K562 (cell line): ENCODE measurements around the gene ITGB2. TPM values are rescaled to one million over a fixed set of nuclear protein-coding genes. Genes with fewer than 3 reads are reported as not detected.

Experiments
- ATF7 ChIP-seq: fragments of 450-650 bp; IDR thresholded peaks from 2 replicates; pipeline ENCODE4 v1.7.1; 2014; ENCODE audit warnings: mild to moderate bottlenecking, moderate library complexity
- CC2D1A ChIP-seq: fragments of 450-650 bp; IDR thresholded peaks from 2 replicates; pipeline ENCODE4 v1.6.1; 2017; ENCODE audit warnings: mild to moderate bottlenecking
- HNRNPH1 ChIP-seq: fragments of 200-400 bp; formaldehyde crosslinking; optimal IDR thresholded peaks from 2 replicates; pipeline ENCODE3; 2017; ENCODE audit warnings: low read depth, mild to moderate bottlenecking, low read length, moderate library complexity
- JUND ChIP-seq, 2 experiments: IDR thresholded peaks; 2 replicates in 1 of 2; 3 replicates in 1 of 2; pipeline ENCODE4 v1.6.1; 2011; ENCODE audit warnings: borderline replicate concordance in 2 of 2, low read depth in 2 of 2, low read length in 2 of 2, improper control_type of control experiment in 1 of 2, missing biosample characterization in 1 of 2, missing genetic modification characterization in 1 of 2, missing genetic modification reagents in 1 of 2
- MTA1 ChIP-seq: fragments of 450-650 bp; IDR thresholded peaks from 2 replicates; pipeline ENCODE4 v1.6.1; 2017; ENCODE audit warnings: borderline replicate concordance
- MXI1 ChIP-seq: IDR thresholded peaks from 2 replicates; pipeline ENCODE4 v1.6.1; 2011; ENCODE audit warnings: low read depth, mild to moderate bottlenecking, improper control_type of control experiment, low read length
- TOE1 ChIP-seq, 2 experiments: fragments of 450-650 bp in 1 of 2; sonication (generic) in 1 of 2; formaldehyde crosslinking in 1 of 2; IDR thresholded peaks; 2 replicates each; pipeline versions ENCODE4 v1.7.1 to v1.8.0; 2016 to 2022; ENCODE audit warnings: borderline replicate concordance in 2 of 2, mild to moderate bottlenecking in 2 of 2, antibody characterized with exemption in 1 of 2, inconsistent platforms in 1 of 2, low read depth in 1 of 2, missing genetic modification reagents in 1 of 2, moderate library complexity in 1 of 2
- polyA plus RNA-seq, 8 experiments: library from polyadenylated mRNA; depleted of rRNA in 4 of 8; stranded (reverse) in 5 of 8; unstranded in 3 of 8; fragments of >200 nt; fragmentation: Nextera tagmentation in 2 of 8; fragmentation: Illumina TruSeq in 1 of 8; extraction: Ambion mirVana in 2 of 8; extraction: Trizol in 1 of 8; gene quantifications; 2 replicates each; pipeline versions ENCODE4 v1.2.1 to v1.2.3, GENCODE V29; 2011 to 2014; ENCODE audit warnings: inconsistent platforms in 1 of 8, missing spikeins in 1 of 8
- total RNA-seq, 7 experiments: library from RNA; depleted of rRNA in 6 of 7; stranded (reverse); fragments of >200 nt in 6 of 7; fragmentation: Illumina TruSeq in 2 of 7; extraction: Trizol in 2 of 7; gene quantifications; 2 replicates each; pipeline versions ENCODE4 v1.2.1 to v1.2.3, GENCODE V29; 2011 to 2021; ENCODE audit warnings: low replicate concordance in 1 of 7
- TF ChIP-seq, protein P1 (sequence below): sonication (generic); formaldehyde crosslinking; IDR thresholded peaks from 2 replicates; pipeline ENCODE4 v1.9.0; 2022; ENCODE audit warnings: mild to moderate bottlenecking, missing genetic modification reagents
- TF ChIP-seq, protein P2 (sequence below): sonication (generic); formaldehyde crosslinking; IDR thresholded peaks from 2 replicates; pipeline ENCODE4 v1.8.1; 2023; ENCODE audit warnings: missing genetic modification reagents, mild to moderate bottlenecking, borderline replicate concordance
- TF ChIP-seq, protein P3 (sequence below): sonication (generic); IDR thresholded peaks from 2 replicates; pipeline ENCODE4 v1.6.1; 2016

ITGB2 gene
- total and polyA plus RNA-seq, 9 of the 15 experiments (the other 6 are each of a cell fraction or from before 2014, with no cell fraction given) = 0.07 to 1.3 (median 0.51) TPM; not detected in 2

DNA sequence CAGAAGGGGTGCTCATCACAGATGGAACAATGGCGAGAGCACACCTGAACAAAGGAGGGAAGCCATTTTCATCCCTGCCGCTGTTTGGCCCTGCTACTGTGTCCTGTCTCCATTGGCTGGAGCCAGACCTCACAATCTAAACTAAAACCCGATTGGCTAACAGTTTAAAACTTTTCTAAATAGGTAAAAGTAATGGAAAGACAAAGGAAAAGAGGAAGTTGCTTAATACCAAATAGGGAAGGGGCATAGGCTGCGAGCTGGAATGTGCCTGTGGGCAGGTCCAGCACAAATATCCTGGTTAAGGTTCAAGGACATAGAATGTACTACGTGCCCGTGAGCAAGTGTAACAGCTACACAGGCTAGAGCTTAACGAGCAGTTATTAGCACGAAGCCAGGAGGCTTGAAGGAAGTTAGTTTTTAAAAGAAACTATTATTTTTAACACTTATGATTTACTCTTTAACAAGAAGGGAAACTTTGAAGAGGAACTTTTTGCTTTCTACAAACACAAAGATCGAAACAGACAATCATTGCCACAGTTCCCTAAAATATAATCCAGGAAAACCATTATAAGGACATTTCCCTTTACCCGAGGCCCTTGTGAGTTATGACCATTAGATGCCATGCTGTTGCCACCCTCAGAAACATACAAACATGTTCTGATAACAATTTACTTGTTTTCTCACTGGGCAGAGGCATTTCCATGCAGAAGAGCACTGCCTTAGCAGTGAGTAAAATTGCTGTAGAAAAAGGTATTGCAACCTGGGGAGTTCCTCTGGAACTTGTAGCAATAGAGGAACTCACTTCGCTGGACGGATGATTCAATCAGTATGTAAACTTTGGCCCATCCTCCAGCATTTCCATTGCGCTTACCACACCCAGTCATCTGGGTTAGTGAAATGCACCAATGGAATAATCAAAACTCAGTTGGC is 42.4 kb downstream of the ITGB2 start (continued):
- TF ChIP-seq TOE1 (IDR thresholded peaks at IDR 0.05; ENCODE audit: borderline replicate concordance) = peak; percentile 16; the same call in 1 of the 2 replicates
- TF ChIP-seq TOE1 (CRISPR knock-in tag; IDR thresholded peaks at IDR 0.05; ENCODE audit: borderline replicate concordance, low read depth) = no peak
- TF ChIP-seq CC2D1A = peak; percentile 12; the same call in 1 of the 2 replicates
- TF ChIP-seq, protein P1, sequence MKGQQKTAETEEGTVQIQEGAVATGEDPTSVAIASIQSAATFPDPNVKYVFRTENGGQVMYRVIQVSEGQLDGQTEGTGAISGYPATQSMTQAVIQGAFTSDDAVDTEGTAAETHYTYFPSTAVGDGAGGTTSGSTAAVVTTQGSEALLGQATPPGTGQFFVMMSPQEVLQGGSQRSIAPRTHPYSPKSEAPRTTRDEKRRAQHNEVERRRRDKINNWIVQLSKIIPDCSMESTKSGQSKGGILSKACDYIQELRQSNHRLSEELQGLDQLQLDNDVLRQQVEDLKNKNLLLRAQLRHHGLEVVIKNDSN (CRISPR knock-in tag) = no peak
- TF ChIP-seq, protein P2, sequence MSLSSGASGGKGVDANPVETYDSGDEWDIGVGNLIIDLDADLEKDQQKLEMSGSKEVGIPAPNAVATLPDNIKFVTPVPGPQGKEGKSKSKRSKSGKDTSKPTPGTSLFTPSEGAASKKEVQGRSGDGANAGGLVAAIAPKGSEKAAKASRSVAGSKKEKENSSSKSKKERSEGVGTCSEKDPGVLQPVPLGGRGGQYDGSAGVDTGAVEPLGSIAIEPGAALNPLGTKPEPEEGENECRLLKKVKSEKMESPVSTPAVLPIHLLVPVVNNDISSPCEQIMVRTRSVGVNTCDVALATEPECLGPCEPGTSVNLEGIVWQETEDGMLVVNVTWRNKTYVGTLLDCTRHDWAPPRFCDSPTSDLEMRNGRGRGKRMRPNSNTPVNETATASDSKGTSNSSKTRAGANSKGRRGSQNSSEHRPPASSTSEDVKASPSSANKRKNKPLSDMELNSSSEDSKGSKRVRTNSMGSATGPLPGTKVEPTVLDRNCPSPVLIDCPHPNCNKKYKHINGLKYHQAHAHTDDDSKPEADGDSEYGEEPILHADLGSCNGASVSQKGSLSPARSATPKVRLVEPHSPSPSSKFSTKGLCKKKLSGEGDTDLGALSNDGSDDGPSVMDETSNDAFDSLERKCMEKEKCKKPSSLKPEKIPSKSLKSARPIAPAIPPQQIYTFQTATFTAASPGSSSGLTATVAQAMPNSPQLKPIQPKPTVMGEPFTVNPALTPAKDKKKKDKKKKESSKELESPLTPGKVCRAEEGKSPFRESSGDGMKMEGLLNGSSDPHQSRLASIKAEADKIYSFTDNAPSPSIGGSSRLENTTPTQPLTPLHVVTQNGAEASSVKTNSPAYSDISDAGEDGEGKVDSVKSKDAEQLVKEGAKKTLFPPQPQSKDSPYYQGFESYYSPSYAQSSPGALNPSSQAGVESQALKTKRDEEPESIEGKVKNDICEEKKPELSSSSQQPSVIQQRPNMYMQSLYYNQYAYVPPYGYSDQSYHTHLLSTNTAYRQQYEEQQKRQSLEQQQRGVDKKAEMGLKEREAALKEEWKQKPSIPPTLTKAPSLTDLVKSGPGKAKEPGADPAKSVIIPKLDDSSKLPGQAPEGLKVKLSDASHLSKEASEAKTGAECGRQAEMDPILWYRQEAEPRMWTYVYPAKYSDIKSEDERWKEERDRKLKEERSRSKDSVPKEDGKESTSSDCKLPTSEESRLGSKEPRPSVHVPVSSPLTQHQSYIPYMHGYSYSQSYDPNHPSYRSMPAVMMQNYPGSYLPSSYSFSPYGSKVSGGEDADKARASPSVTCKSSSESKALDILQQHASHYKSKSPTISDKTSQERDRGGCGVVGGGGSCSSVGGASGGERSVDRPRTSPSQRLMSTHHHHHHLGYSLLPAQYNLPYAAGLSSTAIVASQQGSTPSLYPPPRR (CRISPR knock-in tag) = no peak
- peak; percentile 12; the same call in 1 of the 2 replicates for TF ChIP-seq MTA1
- no peak for TF ChIP-seq HNRNPH1
- no peak for TF ChIP-seq MXI1
- TF ChIP-seq JUND (IDR thresholded peaks at IDR 0.05; ENCODE audit: borderline replicate concordance, low read depth, low read length) = peak; percentile 83
- TF ChIP-seq JUND (tag; IDR thresholded peaks at IDR 0.05; ENCODE audit: borderline replicate concordance, low read depth, low read length) = peak; percentile 51; the same call in 1 of the 3 replicates
- peak; percentile 76 for TF ChIP-seq ATF7
- TF ChIP-seq, protein P3, sequence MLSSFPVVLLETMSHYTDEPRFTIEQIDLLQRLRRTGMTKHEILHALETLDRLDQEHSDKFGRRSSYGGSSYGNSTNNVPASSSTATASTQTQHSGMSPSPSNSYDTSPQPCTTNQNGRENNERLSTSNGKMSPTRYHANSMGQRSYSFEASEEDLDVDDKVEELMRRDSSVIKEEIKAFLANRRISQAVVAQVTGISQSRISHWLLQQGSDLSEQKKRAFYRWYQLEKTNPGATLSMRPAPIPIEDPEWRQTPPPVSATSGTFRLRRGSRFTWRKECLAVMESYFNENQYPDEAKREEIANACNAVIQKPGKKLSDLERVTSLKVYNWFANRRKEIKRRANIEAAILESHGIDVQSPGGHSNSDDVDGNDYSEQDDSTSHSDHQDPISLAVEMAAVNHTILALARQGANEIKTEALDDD = peak; percentile 85
